ENCODE results near the gene OPA1.

Gene OPA1

GRCh38 chr3:193742628-193743027 is 149.6 kb downstream of the OPA1 start:
- H3K4me3 ChIP-seq (ENCODE audit: low read depth, low read length): no peak overlapping the region
- TF ChIP-seq CTCF (conservative IDR thresholded peaks at IDR 0.05; ENCODE audit: low read depth, low read length): no peak
- DNase-seq (ENCODE audit: low read depth): no peak

GRCh38 chr3:193743702-193744047 is 150.7 kb downstream of the OPA1 start:
- peak; percentile 22 for DNase-seq (ENCODE audit: low read depth)
- H3K4me3 ChIP-seq (ENCODE audit: low read depth, low read length): no peak overlapping the region
- no peak for TF ChIP-seq CTCF (conservative IDR thresholded peaks at IDR 0.05; ENCODE audit: low read depth, low read length)

GRCh38 chr3:193744048-193744821 is 151.2 kb downstream of the OPA1 start:
- no peak for TF ChIP-seq CTCF (conservative IDR thresholded peaks at IDR 0.05; ENCODE audit: low read depth, low read length)
- peak; percentile 29 for DNase-seq (ENCODE audit: low read depth)
- H3K4me3 ChIP-seq (ENCODE audit: low read depth, low read length): no peak overlapping the region

- DNase-seq (ENCODE audit: low read depth): peak; percentile 47
- peak; percentile 4 for TF ChIP-seq CTCF (conservative IDR thresholded peaks at IDR 0.05; ENCODE audit: low read depth, low read length)
- H3K4me3 ChIP-seq (ENCODE audit: low read depth, low read length): no peak overlapping the region
Measured at GRCh38 chr3:193744822-193745684, 152.0 kb downstream of the OPA1 start.

GRCh38 chr3:193746832-193747231 is 153.8 kb downstream of the OPA1 start:
- no peak for TF ChIP-seq CTCF (conservative IDR thresholded peaks at IDR 0.05; ENCODE audit: low read depth, low read length)
- DNase-seq (ENCODE audit: low read depth): no peak
- no peak overlapping the region for H3K4me3 ChIP-seq (ENCODE audit: low read depth, low read length)

Data from choroid plexus epithelial cell (primary cell).